Bronchial epithelial cell (primary cell): ENCODE data around the gene ATPAF2. TPM values are rescaled to one million over a fixed set of nuclear protein-coding genes. Genes with fewer than 3 reads are reported as not detected.

Source experiments
- DNase-seq: peaks from one replicate; pipeline ENCODE4 v3.0.0-alpha.2; 2010; ENCODE audit warnings: low read depth
- FAIRE-seq: peaks from 2 replicates; lab custom pipeline; 2011; peaks lifted over from hg19 to GRCh38; lab: Jason Lieb, UNC
- H3K27me3 ChIP-seq: 2 replicates; pipeline ENCODE4 v1.5.1; 2011; ENCODE audit warnings: low read length; ENCODE audit not compliant: control insufficient read depth, insufficient read depth
- H3K36me3 ChIP-seq: 2 replicates; pipeline ENCODE4 v1.5.1; 2011; ENCODE audit warnings: low read length; ENCODE audit not compliant: control insufficient read depth, insufficient read depth
- H3K4me3 ChIP-seq: 2 replicates; pipeline ENCODE4 v1.5.1; 2011; ENCODE audit warnings: mild to moderate bottlenecking, low read depth, low read length, control low read depth
- CTCF ChIP-seq: IDR thresholded peaks from 2 replicates; pipeline ENCODE4 v1.5.1; 2011; ENCODE audit warnings: mild to moderate bottlenecking, moderate library complexity, low read length, control low read depth, inconsistent platforms; ENCODE audit not compliant: insufficient read depth, severe bottlenecking
- total RNA-seq: library from RNA; depleted of rRNA; stranded (reverse); fragments of >200 nt; gene quantifications from 2 replicates; pipeline ENCODE4 v1.2.1, GENCODE V29; 2014

ATPAF2 gene
- total RNA-seq, 1 donor from 2014 or later = 11.3 TPM

GRCh38 chr17:18064053-18064452, 25.1 kb upstream of the ATPAF2 start:
- no peak for FAIRE-seq
- H3K27me3 ChIP-seq = no peaks in the 10 kb centered on the region
- no peak overlapping the region for H3K4me3 ChIP-seq
- H3K36me3 ChIP-seq = peaks cover 21% of the 10 kb centered on the region
- no peak for DNase-seq
- no peak for TF ChIP-seq CTCF

GRCh38 chr17:18059283-18059682, 20.3 kb upstream of the ATPAF2 start:
- no peak for TF ChIP-seq CTCF
- DNase-seq = peak; percentile 90
- no peak for FAIRE-seq
- H3K36me3 ChIP-seq = peaks cover 16% of the 10 kb centered on the region
- H3K27me3 ChIP-seq = no peaks in the 10 kb centered on the region
- no peak overlapping the region for H3K4me3 ChIP-seq

- DNase-seq = no peak
- H3K27me3 ChIP-seq = no peaks in the 10 kb centered on the region
- no peak for FAIRE-seq
- TF ChIP-seq CTCF = no peak
- H3K4me3 ChIP-seq = no peak overlapping the region
- peaks cover 12% of the 10 kb centered on the region for H3K36me3 ChIP-seq
Measured at GRCh38 chr17:18056214-18056613, 17.2 kb upstream of the ATPAF2 start.

GRCh38 chr17:18055597-18055996, 16.6 kb upstream of the ATPAF2 start:
- Histone ChIP-seq H3K4me3 (no peak overlapping the region), H3K36me3 (peaks cover 9% of the 10 kb centered on the region), H3K27me3 (no peaks in the 10 kb centered on the region)
- FAIRE-seq (no peak), DNase-seq (no peak)
- no peak for TF ChIP-seq CTCF

- Histone ChIP-seq H3K36me3 (peaks cover 8% of the 10 kb centered on the region), H3K27me3 (no peaks in the 10 kb centered on the region), H3K4me3 (no peak overlapping the region)
- FAIRE-seq (no peak), DNase-seq (no peak)
- TF ChIP-seq CTCF = no peak
Measured at GRCh38 chr17:18045691-18046350, 6.9 kb upstream of the ATPAF2 start.

- no peak overlapping the region for H3K4me3 ChIP-seq
- no peak for TF ChIP-seq CTCF
- DNase-seq (no peak), FAIRE-seq (no peak)
- peaks cover 8% of the 10 kb centered on the region for H3K36me3 ChIP-seq
- no peaks in the 10 kb centered on the region for H3K27me3 ChIP-seq
Measured at GRCh38 chr17:18044609-18045008, 5.6 kb upstream of the ATPAF2 start.
